ENCODE results near the gene EZR.

DNA sequence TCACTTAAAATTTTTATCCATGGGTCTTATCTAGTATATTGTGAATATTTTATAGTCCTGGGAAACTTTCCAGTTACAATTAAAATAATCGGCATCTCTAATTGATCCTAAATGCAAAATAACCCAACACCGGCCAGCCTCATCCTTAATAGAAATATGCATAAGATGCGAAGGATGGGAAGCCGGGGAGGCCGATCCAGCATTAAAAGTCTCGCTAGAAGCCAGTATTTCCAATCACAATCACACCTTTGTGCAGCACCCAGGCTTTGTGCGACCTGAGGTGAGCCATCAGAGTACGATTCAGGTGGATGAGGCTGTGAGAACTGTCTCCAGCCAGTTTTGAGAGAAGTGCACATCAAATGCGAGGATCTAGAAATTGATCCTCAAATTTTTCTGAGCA, 65.4 kb downstream of the EZR start:
- TF ChIP-seq SPI1 (IDR thresholded peaks at IDR 0.05; ENCODE audit: low read depth, low read length) (no peak), POLR2AphosphoS5 (IDR thresholded peaks at IDR 0.05; ENCODE audit: low read depth, low read length) (no peak), POLR2A (IDR thresholded peaks at IDR 0.05; ENCODE audit: low read depth, low read length) (no peak), TAF1 (IDR thresholded peaks at IDR 0.05; ENCODE audit: low read depth, low read length) (no peak), PAX5 (IDR thresholded peaks at IDR 0.05; ENCODE audit: insufficient read depth, low read length, severe bottlenecking) (no peak)
